Muscle of arm (tissue), 12 donors: ENCODE measurements around the gene SFMBT2. TPM values are rescaled to one million over a fixed set of nuclear protein-coding genes. Genes with fewer than 3 reads are reported as not detected.
A peak's percentile ranks its signal among the peaks of the same experiment; 100 is the strongest.

Experiments
- DNase-seq: peaks from one replicate; pipeline ENCODE4 v3.0.0-alpha.2; 2013
- polyA plus RNA-seq, 12 donors: library from polyadenylated mRNA; unstranded; fragments of 120-200 nt; gene quantifications; one replicate each; pipeline ENCODE4 v1.2.1, GENCODE V29; 2013; ENCODE audit not compliant: insufficient read length in 12 of 12

Gene SFMBT2
- polyA plus RNA-seq, 12 donors: 5.4 to 11.1 (median 7.9) TPM; not detected in 1

DNA sequence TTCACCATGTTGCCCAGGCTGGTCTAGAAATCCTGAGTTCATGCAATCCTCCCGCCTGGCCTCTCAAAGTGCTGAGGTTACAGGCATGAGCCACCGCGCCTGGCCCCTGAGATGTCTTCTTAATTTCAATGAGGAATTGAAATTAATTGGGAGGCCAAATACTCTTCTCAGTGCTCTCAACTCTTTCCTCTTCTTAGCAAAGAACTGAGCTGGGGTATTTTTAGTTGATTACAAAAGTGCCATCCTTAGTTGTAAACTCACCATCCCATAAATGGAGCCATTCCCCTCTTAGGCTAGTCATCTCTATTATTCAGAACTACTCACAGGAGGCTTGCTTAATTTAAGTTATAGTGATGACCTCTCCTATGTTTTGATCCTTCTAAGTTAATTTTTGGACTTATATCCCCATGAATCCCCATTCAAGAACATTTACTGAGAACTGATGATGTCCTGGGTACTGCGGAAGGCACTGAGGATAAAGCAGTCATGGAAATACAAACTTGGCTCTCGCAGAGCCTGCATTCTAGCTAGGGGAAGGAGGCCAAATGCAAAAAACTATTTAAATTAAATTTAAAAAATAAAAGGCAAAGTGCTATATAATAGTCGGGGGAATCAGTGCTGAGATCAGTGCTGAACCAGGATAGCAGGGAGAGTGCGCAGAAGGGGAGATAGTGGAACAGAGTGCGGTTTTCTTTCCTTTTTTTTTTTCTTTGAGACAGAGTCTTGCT is 145.3 kb downstream of the SFMBT2 start:
- DNase-seq: peak; percentile 23

DNA sequence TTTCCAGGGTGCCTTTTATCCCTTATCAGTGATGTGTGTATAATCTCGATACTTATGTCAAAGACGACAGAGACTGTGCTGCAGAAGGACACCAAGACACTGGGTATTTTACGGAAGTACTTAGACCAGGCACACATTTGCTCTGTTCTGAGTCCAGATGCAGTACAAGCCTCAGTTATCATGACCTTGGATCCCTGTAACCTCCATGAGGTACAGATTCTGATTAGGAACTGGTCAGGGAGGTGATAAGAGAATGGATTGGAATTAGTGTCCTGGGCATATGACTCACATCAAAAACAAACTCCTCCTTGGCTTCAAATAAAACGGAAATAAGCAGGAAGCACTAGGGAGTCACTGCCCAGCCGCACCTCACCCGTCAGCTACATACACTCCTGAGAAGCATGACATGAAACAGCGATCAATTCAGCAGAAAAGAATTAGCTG is 146.5 kb downstream of the SFMBT2 start:
- DNase-seq: no peak

DNA sequence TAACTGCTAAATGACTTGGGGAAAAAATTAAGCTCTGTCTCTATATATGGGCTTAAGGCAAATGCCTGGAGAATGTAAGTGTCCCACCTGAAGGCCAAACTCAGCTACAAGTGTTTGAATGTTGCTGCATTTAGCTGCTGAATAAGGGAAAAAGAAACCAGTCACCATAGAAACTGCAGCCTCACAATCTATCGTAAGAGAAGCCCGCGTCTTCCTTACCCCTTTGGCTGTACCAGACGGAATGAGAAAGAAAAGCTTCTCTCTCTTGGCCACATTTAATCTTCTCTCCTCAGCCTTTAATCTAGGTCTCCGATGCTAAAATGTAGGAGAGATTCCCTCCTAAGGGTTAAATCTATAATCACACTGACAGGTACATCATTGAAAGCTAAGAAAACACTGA is 147.2 kb downstream of the SFMBT2 start:
- DNase-seq: no peak

DNA sequence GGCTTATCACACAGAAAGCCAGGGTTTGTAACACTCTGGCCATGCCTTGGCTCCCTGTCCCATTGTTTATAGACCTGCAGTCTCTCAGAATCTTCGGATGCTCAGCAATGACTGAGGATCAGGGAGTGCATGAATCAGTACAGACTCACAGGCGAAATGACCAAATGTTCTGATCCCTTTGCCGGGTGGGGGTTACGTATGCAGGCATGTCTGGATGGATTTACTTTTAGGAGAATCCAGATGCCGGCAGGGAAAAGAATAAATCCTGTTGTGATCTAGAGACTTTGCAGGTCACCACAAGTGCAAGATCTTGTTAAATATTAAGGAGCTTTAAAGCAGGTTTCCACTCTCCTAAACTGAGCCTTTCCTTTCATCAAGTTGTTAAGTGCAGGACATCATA is 149.5 kb downstream of the SFMBT2 start:
- no peak for DNase-seq

GRCh38 chr10:7260912-7261311 is 149.9 kb downstream of the SFMBT2 start:
- DNase-seq: no peak

DNA sequence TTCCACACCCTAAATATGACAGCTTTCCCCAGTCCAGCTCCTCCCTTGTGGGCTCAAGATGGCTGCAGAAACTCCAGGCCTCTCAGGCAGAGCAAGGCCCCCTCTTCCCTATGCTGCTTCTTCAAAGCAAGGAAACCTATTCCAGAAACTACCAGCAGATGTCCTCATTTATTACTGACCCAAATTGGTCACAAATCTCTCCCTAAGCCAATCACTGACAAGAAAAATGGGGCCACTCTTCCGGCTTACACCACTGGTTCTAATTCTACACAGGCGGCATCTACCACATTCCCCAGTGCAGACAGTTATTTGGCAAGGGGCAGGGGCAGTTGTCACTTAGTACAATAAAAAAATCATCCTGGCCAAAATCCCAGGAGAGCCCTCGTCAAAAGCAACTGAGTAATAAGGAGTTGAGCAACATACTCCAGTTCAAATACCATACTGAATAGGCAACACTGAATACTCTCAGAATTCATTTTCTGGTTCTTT is 150.4 kb downstream of the SFMBT2 start:
- peak; percentile 71 for DNase-seq

DNA sequence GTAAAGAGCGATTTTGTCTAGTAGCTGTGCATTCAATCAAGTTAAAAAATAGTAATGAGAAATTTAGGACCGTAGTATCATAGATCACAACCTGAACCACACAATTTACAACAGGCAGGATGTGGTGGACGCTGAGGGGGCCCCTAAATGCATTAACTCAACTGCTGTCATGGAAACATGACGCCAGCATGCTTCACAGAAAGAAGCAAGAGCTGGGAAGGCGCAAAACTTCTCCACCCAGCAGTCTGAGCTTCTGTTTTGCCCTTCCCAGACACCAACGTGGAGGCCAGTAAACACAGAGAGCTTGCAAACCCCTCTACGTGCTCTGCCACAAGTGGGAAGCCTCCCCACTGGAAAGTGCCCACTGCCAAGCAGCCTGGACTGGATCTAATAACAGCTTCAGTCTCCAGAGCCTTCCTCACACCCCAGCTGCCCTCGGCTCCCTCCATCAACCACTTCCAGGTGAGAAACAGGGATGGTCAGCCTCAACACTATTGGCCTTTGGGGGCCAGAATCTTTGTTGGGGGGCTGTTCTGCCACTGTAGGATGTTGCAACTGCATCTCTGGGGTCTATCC is 151.8 kb downstream of the SFMBT2 start:
- DNase-seq: no peak

- DNase-seq: no peak
Observed at GRCh38 chr10:7255517-7255916, 155.3 kb downstream of the SFMBT2 start.

- no peak for DNase-seq
Observed at GRCh38 chr10:7251696-7252465, 159.0 kb downstream of the SFMBT2 start.

GRCh38 chr10:7250236-7250635 is 160.6 kb downstream of the SFMBT2 start:
- DNase-seq: no peak

DNA sequence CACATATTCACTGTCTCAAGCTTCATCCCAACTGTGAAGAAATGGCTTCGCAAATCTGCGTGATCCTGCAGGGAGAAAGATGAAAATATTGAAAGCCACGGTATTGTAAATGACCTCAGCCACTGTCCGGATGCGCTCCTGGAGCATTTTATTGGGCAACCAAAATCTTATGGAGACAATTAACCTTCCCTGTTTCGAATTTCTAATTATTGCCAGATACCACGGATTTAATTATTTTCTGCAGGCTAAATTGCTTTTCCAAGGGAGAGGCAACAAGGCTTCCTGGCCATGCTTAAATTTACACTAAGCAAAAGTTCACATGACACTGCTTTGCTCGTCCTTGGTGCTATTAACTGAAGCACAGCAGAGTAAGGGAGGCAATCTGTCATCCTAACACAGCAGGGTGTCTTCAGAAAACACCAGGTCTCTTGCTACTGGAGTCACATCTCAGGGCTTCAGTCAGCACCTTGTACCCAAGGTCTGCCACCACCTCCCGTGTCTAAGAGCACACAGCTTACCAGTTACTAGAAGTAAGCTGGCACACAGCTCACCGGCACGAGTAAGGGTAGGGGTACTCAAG is 162.2 kb downstream of the SFMBT2 start:
- DNase-seq: no peak

DNA sequence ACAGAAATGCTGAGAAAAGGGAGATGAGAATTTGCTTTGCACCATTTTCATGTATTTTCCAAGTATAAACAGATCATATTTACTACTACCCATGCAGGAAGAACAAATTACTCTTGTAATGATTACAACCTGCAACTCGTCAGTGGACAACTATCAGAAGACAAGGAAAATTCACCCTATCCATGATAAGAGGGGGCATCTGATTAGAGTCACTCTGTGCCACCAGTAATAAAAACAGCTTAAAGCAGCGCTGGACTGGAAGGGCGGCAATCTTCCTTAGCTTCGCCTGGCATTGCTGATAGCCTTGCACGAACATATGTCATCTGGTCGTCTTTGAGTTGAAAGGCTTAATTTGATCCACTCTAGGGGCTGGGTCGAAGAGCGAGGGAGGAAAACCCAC is 162.7 kb downstream of the SFMBT2 start:
- DNase-seq: no peak

DNA sequence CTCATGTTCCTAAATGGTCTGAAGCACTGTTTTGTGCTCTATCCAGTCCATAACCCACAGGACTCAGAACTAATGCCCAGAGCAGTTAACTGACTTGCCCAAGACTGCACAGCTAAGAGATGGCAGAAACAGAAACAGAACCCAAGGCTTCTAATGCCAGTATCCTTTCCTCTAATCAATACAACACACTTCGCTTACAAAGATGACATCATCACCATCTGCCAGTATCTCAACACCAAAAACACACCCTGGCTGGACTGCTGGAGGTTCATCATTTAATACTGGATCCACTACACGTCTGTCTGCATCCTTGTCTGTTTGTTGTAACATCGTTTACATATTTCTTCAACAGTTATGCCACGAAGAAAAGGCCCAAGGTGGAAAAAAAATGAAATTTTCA is 165.3 kb downstream of the SFMBT2 start:
- no peak for DNase-seq

DNA sequence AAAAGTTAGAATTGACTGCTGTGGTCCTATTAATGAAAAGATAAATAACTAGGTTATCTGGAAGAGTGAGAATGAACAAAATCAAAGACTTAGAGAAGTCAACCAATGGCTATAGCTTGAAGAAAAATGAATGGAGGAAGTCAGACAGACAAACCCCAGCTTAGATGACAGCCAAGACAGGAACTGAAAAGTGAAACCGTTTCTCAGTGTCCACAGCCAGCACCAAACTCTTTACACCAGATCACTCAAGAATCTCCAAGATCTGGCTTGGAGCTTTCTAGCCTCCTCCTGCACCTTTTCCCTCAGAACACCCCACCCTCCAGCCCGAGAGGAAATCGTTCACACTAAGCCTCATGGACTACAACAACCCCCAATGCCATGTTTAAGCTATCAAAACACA is 167.0 kb downstream of the SFMBT2 start:
- no peak for DNase-seq

DNA sequence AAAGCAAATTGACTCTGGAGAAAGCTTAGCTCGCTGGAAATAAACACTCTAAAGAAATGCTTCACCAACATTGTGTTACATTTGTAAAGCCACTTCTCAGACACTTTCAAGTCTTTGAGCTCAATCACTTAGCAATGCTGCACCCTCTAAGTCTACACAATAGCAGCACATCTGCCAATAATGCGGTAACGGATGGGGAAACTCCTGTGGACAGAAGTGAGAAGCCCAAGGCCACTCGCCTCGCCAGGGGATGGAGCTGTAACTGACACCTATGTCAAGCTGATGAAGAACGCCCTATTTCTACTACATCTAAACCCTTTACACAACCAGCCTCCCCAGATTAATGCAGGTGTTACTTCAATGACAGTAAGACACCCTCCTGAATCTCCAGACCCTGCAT is 167.7 kb downstream of the SFMBT2 start:
- DNase-seq: no peak

- DNase-seq: no peak
Observed at GRCh38 chr10:7239312-7239985, 171.4 kb downstream of the SFMBT2 start.

DNA sequence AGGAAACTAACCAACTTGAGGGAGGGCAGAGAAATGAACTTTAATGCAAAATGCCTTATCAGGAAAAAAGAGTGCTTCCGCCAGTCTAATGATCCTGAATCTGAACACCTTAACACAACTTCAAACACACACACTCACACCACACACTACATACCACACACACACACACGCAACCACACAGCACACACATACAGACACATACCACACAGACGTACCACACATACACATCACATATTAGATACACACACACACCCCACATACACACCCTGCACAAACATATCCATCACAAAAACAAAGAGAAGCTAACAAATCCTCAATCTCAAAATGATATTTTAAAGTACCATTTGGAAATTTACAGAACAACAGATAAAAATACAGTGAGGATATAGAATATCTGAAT is 175.5 kb downstream of the SFMBT2 start:
- DNase-seq: no peak

DNA sequence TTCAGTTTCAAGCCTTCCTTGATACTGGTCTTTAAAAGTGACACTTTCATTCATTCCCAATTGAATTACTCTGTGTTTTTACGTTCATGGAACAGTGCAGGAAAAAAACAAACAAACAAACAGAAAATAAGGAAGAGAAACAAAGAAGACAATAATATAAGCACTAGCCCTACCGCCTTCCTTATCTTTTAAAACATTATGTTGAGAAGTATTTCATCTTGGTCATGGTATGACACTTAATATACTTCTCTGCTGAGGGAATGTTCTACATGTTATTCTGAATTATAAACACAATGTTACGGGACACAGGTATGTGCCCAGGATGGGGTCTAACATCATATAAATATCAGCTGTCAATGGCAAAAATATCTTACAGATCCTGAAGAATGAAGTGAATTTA is 176.7 kb downstream of the SFMBT2 start:
- DNase-seq: no peak

DNA sequence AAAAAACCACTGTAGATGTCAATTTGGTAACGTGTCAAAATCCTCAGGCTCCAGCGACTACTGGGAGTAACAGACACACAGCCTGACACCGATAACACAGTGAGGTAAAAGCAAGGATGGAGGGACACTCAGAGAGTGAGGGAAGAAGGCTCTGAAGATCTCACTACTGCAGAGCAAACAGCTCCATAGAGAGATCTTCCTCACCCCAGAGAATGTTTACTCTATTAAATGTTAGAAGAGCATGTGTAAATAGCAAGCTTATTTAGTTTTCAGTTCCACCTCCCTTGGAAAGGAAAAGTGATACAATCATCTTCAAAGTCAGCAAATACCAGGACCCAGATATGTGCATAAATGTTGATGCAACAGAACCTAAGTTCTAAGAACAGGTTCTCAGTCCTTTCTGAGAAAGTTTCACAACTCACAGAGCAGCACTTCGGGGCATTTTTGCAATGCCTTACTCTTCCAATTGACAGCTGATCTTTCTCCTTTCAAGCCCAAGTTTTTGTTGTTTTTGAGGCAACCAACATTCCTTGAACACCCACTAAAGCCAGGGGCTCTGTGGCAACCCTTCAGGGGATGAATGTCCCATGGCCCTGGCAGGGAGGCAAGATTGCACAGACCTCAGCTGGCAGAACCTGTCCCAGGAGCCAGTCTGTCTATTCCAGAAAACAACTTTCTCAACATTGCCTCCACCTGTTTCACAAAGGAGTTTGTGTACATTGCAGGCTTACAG is 177.4 kb downstream of the SFMBT2 start:
- DNase-seq: no peak

GRCh38 chr10:7231509-7232414 is 179.1 kb downstream of the SFMBT2 start:
- no peak for DNase-seq
